Right atrium auricular region (tissue), 2 donors: ENCODE measurements around the gene KCNK15. TPM values are rescaled to one million over a fixed set of nuclear protein-coding genes. Genes with fewer than 3 reads are reported as not detected.

Experiments
- DNase-seq: peaks from one replicate; pipeline ENCODE4 v3.0.0-alpha.2; 2019; ENCODE audit warnings: low spot score
- H3K27ac ChIP-seq, 2 donors: fragments of 200-600 bp; sonication (generic); 1 replicate in 1 of 2; 2 replicates in 1 of 2; pipeline ENCODE4 v1.5.1; 2016 to 2019
- H3K27me3 ChIP-seq, 2 donors: fragments of 200-600 bp; sonication (generic); one replicate each; pipeline versions ENCODE4 v1.5.1 to v1.6.0; 2017 to 2019
- H3K36me3 ChIP-seq: fragments of 200-600 bp; sonication (generic); one replicate; pipeline ENCODE4 v1.5.1; 2016
- H3K4me1 ChIP-seq, 2 donors: fragments of 200-600 bp; sonication (generic); one replicate each; pipeline versions ENCODE4 v1.5.1 to v1.6.0; 2017 to 2019
- H3K4me3 ChIP-seq, 2 donors: fragments of 200-600 bp; sonication (generic); 1 replicate in 1 of 2; 2 replicates in 1 of 2; pipeline ENCODE4 v1.5.1; 2017 to 2019; ENCODE audit warnings: mild to moderate bottlenecking in 1 of 2, moderate library complexity in 1 of 2
- H3K9me3 ChIP-seq, 2 donors: fragments of 200-600 bp; sonication (generic); one replicate each; pipeline ENCODE4 v1.5.1; 2019
- CTCF ChIP-seq, 2 donors: fragments of 200-600 bp; sonication (generic); IDR thresholded peaks; one replicate each; pipeline ENCODE4 v1.5.1; 2019; ENCODE audit warnings: antibody characterized with exemption in 2 of 2
- total RNA-seq, 2 donors: library from RNA; depleted of rRNA; stranded (reverse); fragments of >200 nt; gene quantifications; one replicate each; pipeline ENCODE4 v1.1.0, GENCODE V29; 2016

The KCNK15 gene
- total RNA-seq, 2 donors from 2014 or later, result 1.4 to 3.7 TPM

GRCh38 chr20:44711237-44711636 lies 34.4 kb upstream of the KCNK15 start:
- no peak for TF ChIP-seq CTCF (IDR thresholded peaks at IDR 0.05)
- no peaks in the 10 kb centered on the region for H3K9me3 ChIP-seq
- H3K4me3 ChIP-seq, result no peak overlapping the region
- no peaks in the 10 kb centered on the region for H3K36me3 ChIP-seq
- peaks cover 0 to 62% of the 10 kb centered on the region in 2 donors for H3K4me1 ChIP-seq
- no peaks in the 10 kb centered on the region for H3K27me3 ChIP-seq
- peak; percentile 82 for DNase-seq
- peak overlapping the region; percentile 90 to 91 for H3K27ac ChIP-seq

- H3K4me1 ChIP-seq, result peaks cover 0 to 70% of the 10 kb centered on the region in 2 donors
- no peak for DNase-seq
- no peaks in the 10 kb centered on the region for H3K27me3 ChIP-seq
- no peak for TF ChIP-seq CTCF (IDR thresholded peaks at IDR 0.05)
- peak overlapping the region; percentile 90 to 91 for H3K27ac ChIP-seq
- H3K36me3 ChIP-seq, result no peaks in the 10 kb centered on the region
- H3K9me3 ChIP-seq, result no peaks in the 10 kb centered on the region
- no peak overlapping the region for H3K4me3 ChIP-seq
Measured at GRCh38 chr20:44714102-44714700, 31.5 kb upstream of the KCNK15 start.

- DNase-seq, result peak; percentile 90
- H3K4me3 ChIP-seq, result peak within 1 kb of the TSS; percentile 22 to 34
- H3K4me1 ChIP-seq, result peaks cover 0 to 77% of the 10 kb centered on the region in 2 donors
- no peaks in the 10 kb centered on the region for H3K36me3 ChIP-seq
- H3K9me3 ChIP-seq, result no peaks in the 10 kb centered on the region
- no peaks in the 10 kb centered on the region for H3K27me3 ChIP-seq
- no peak for TF ChIP-seq CTCF (IDR thresholded peaks at IDR 0.05)
- peak within 1 kb of the TSS; percentile 90 to 91 for H3K27ac ChIP-seq
Measured at GRCh38 chr20:44714701-44715498, 30.8 kb upstream of the KCNK15 start, which contains the start of gene CCN5. TSS of gene CCN5 (plus strand) at chr20:44715369. CDS start at chr20:44715391, 22 bp downstream.

GRCh38 chr20:44715499-44716308 lies 30.0 kb upstream of the KCNK15 start:
- H3K4me1 ChIP-seq, result peaks cover 0 to 83% of the 10 kb centered on the region in 2 donors
- no peak for DNase-seq
- TF ChIP-seq CTCF (IDR thresholded peaks at IDR 0.05), result no peak

GRCh38 chr20:44716309-44717106 lies 29.2 kb upstream of the KCNK15 start:
- Histone ChIP-seq H3K27me3 (no peaks in the 10 kb centered on the region), H3K27ac (peak overlapping the region; percentile 90 to 91), H3K4me3 (peak overlapping the region; percentile 4 to 34), H3K36me3 (no peaks in the 10 kb centered on the region), H3K9me3 (no peaks in the 10 kb centered on the region), H3K4me1 (peaks cover 0 to 81% of the 10 kb centered on the region in 2 donors)
- DNase-seq, result no peak
- TF ChIP-seq CTCF (IDR thresholded peaks at IDR 0.05), result no peak

More at GRCh38 chr20:44715499-44716308, 30.0 kb upstream of the KCNK15 start:
- H3K27ac ChIP-seq, result peak overlapping the region; percentile 90 to 91
- H3K27me3 ChIP-seq, result no peaks in the 10 kb centered on the region
- no peaks in the 10 kb centered on the region for H3K9me3 ChIP-seq
- H3K4me3 ChIP-seq, result peak overlapping the region; percentile 4 to 34
- no peaks in the 10 kb centered on the region for H3K36me3 ChIP-seq
